GM12875 (cell line): ENCODE data around the gene KCNMB4.

Experiments used
- H3K4me3 ChIP-seq: one replicate; pipeline ENCODE4 v1.5.1; 2011; ENCODE audit warnings: low read depth, low read length, control low read depth
- TF ChIP-seq, protein P1 (sequence below): IDR thresholded peaks from 2 replicates; pipeline ENCODE4 v1.5.1; 2011; ENCODE audit warnings: low read depth, mild to moderate bottlenecking, control low read depth, inconsistent platforms, low read length, moderate library complexity, borderline replicate concordance; ENCODE audit not compliant: insufficient read depth

Gene KCNMB4

DNA sequence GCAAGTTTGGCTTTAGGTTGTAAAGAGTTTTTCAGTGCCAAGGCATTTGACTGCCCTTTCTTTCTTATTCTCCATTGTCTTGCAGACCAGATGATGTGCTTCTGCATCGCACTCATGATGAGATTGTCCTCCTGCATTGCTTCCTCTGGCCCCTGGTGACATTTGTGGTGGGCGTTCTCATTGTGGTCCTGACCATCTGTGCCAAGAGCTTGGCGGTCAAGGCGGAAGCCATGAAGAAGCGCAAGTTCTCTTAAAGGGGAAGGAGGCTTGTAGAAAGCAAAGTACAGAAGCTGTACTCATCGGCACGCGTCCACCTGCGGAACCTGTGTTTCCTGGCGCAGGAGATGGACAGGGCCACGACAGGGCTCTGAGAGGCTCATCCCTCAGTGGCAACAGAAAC lies 64.3 kb downstream of the KCNMB4 start:
- TF ChIP-seq, protein P1, sequence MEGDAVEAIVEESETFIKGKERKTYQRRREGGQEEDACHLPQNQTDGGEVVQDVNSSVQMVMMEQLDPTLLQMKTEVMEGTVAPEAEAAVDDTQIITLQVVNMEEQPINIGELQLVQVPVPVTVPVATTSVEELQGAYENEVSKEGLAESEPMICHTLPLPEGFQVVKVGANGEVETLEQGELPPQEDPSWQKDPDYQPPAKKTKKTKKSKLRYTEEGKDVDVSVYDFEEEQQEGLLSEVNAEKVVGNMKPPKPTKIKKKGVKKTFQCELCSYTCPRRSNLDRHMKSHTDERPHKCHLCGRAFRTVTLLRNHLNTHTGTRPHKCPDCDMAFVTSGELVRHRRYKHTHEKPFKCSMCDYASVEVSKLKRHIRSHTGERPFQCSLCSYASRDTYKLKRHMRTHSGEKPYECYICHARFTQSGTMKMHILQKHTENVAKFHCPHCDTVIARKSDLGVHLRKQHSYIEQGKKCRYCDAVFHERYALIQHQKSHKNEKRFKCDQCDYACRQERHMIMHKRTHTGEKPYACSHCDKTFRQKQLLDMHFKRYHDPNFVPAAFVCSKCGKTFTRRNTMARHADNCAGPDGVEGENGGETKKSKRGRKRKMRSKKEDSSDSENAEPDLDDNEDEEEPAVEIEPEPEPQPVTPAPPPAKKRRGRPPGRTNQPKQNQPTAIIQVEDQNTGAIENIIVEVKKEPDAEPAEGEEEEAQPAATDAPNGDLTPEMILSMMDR = no peak

DNA sequence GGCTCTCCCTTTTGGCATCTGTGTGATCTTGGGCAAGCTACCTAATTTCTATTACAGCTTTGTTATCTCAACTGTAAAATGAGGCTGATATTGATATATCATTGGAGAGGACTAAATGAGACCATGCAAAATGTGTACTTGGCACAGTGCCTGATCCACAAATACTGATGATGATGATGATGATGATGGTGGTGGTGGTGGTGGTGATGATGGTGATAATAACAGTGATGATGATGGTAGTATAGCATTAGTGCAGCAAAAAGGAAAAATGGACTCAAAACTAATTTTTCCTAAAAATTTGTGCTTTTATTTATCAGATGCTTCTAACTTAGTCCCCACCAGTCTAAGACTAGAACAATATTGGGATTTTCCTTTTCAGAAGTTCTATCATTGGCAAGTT lies 70.7 kb downstream of the KCNMB4 start:
- TF ChIP-seq, protein P1 = no peak
- no peak overlapping the region for H3K4me3 ChIP-seq

More for the DNA sequence above, 64.3 kb downstream of the KCNMB4 start:
- no peak overlapping the region for H3K4me3 ChIP-seq

DNA sequence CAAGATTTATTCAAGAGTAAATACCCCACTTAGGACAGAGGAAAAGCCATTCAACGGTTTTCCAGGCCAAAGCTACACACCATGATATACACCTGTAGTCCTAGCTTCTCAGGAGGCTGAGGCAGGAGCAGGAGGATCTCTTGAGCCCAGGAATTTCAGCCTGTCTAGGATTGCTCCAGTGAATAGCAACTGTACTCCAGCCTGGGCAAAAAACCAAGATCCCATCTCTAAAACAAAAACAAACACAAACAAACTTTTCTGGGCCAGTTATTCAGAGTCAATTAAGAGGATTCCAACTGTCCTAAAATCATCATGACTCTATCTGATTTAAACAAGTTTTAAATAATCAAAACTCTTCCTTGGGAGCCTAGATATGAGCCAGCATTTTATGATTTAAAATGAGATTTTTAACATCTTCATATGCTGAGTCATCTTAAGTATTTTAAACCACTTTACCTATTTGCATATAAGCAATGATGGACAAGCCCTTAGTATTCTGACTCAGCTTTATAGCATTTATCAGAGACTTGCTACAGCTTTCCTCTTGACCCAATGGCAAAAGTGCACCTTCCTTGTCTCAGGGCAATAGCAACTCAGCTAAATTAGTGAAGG lies 77.1 kb downstream of the KCNMB4 start:
- TF ChIP-seq, protein P1 = no peak
- no peak overlapping the region for H3K4me3 ChIP-seq

DNA sequence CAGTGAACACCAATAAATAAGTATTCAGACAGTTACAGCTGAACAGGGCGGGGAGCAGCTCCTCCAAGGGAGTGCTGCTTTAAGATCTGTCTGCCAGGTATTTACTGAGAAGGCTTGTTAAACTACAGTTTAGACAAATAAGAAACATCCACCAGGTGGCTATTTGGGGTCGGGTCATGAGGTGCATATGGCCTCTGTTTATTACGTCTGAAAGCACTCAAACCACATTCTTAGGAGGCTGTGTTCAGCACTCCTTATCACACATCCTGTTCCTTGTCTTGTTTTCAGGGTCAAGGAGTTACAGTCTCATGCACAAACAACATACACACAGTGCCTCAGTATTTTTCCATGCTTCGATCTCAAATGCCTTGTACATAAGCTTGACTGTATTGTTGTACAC lies 78.8 kb downstream of the KCNMB4 start:
- no peak overlapping the region for H3K4me3 ChIP-seq
- TF ChIP-seq, protein P1 = no peak

GRCh38 chr12:70448371-70448770 lies 82.3 kb downstream of the KCNMB4 start:
- TF ChIP-seq, protein P1 = no peak
- H3K4me3 ChIP-seq = no peak overlapping the region

- H3K4me3 ChIP-seq = no peak overlapping the region
- TF ChIP-seq, protein P1 = no peak
Observed at GRCh38 chr12:70449074-70449752, 83.1 kb downstream of the KCNMB4 start.

GRCh38 chr12:70449753-70450341 lies 83.8 kb downstream of the KCNMB4 start:
- TF ChIP-seq, protein P1 = no peak

More at GRCh38 chr12:70449753-70450341, 83.8 kb downstream of the KCNMB4 start:
- H3K4me3 ChIP-seq = no peak overlapping the region
